Omental fat pad (tissue), 4 donors: ENCODE measurements around the gene NIM1K. TPM values are rescaled to one million over a fixed set of nuclear protein-coding genes. Genes with fewer than 3 reads are reported as not detected.
"Not testable (repeated sequence)": the region's sequence is repeated elsewhere in the genome, so short reads cannot be mapped to it uniquely, and the experiment has no call there.

Source experiments
- ATAC-seq: fragments of 150-250 bp; one replicate; pipeline ENCODE4 v1.9.1; 2016; ENCODE audit warnings: mild to moderate bottlenecking, moderate library complexity; ENCODE audit not compliant: low FRiP score
- DNase-seq: peaks from one replicate; pipeline ENCODE4 v3.0.0-alpha.2; 2019; ENCODE audit warnings: low spot score
- CTCF ChIP-seq, 3 donors: fragments of 450-650 bp; IDR thresholded peaks; one replicate each; pipeline ENCODE4 v1.5.1; 2016 to 2017; ENCODE audit warnings: antibody characterized with exemption in 3 of 3, mild to moderate bottlenecking in 3 of 3, moderate library complexity in 2 of 3
- total RNA-seq, 4 donors: library from RNA; depleted of rRNA; stranded (reverse); fragments of >200 nt; gene quantifications; one replicate each; pipeline ENCODE4 v1.1.0, GENCODE V29; 2016

The NIM1K gene
- total RNA-seq, 4 donors from 2014 or later: 0.12 to 0.79 (median 0.19) TPM; not detected in 1

DNA sequence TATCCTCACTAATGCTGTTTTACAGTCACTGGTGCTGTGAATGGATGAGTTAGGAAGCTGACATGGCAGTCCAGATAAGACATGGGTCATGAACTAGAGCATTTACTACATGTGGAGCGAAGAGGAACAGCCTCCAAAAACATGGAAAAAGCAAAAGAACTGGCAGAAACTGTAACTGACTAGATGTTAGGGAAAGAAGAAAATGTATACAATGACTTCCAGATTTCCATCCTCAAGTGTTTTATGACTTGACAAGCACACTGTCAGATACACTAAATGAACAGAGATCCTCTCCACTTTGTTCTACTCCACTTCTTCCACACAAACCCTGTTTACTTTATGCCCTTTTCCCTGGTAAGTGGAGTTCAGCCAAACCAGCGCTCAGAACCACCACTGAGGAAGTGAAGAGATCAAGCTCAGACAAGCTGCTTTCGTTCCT lies 109.6 kb downstream of the NIM1K start:
- DNase-seq: no peak
- ATAC-seq: no peak
- no peak for TF ChIP-seq CTCF (IDR thresholded peaks at IDR 0.05)

- TF ChIP-seq CTCF (IDR thresholded peaks at IDR 0.05): no peak
- no peak for ATAC-seq
- no peak for DNase-seq
Observed at GRCh38 chr5:43302481-43302880, 110.5 kb downstream of the NIM1K start.

DNA sequence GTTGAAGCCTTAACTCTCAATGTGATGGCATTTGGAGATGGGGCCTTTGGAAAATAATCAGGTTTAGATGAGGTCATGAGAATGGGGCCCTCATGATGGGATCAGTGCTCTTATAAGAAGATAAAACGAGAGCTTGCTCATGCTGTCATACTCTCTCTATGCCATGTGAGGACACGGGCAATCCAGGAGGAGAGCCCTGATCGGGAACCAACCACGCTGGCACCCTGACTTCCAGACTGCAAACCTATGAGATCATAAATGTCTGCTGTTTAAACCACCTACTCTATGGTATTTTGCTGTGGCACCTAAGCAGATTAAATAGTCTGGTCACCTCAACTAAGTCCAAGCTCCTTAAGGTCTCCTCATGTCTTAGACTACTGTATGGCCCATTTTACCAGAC lies 111.2 kb downstream of the NIM1K start:
- no peak for TF ChIP-seq CTCF (IDR thresholded peaks at IDR 0.05)
- DNase-seq (no peak), ATAC-seq (no peak)

- ATAC-seq (no peak), DNase-seq (no peak)
- TF ChIP-seq CTCF (IDR thresholded peaks at IDR 0.05): no peak
Observed at GRCh38 chr5:43304525-43304924, 112.5 kb downstream of the NIM1K start.

DNA sequence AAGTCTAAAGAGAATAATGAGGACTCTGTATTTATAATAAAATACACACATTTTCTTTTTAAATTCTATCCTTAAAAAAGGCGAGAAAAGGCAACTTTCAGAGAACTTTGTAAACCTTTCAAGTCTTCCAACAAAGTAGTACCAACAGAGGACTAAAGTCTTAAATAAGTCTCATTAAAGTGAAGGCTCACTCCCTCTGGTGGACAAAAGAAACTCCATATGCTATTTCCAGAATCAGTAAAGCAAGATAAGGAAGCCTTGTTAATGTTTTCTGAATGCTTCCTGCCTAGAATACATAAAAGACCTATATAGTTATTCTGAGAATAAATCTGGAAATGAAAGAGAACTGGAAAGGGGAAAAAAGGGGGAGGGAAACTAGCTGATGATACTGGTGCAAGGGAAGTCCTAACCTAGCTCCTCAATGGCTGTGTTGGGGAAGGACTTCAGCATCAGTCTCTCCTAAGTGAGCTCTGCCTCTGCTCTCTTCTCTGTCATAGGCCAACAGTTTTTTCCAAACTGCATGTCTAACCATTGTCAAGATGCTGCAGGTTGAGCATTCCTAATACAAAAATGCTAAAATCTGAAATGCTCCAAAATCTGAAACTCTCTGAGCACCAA lies 114.0 kb downstream of the NIM1K start:
- DNase-seq (no peak), ATAC-seq (no peak)
- TF ChIP-seq CTCF (IDR thresholded peaks at IDR 0.05): no peak

- not testable (repeated sequence) for ATAC-seq, DNase-seq
Observed at GRCh38 chr5:43306954-43307353, 114.9 kb downstream of the NIM1K start.

DNA sequence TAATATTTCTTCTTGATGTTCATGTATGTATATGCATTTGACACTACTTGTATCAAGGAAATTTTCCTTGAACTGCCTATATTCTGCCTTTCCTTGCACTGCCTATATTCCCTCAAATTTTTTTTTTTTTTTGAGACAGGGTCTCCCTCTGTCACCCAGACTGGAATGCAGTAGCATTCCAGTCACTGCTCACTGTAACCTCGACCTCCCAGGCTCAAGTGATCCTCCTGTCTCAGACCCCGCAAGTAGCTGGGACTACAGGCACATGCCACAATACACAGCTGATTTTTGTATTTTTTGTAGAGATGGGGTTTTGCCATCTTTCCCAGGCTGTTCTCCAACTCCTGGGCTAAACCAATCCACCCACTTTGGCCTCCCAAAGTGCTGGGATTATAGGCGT lies 117.1 kb downstream of the NIM1K start:
- DNase-seq: no peak
- TF ChIP-seq CTCF (IDR thresholded peaks at IDR 0.05): no peak
- no peak for ATAC-seq
